IPS-NIHi11 (cell line): ENCODE measurements around the gene HDAC4.

Source experiments
- DNase-seq: peaks from one replicate; pipeline ENCODE4 v3.0.0; 2012; ENCODE audit warnings: mixed read lengths, low spot score

HDAC4 gene

GRCh38 chr2:239308661-239309397 is 92.0 kb downstream of the HDAC4 start:
- no peak for DNase-seq

- no peak for DNase-seq
Measured at GRCh38 chr2:239307921-239308613, 92.8 kb downstream of the HDAC4 start.

- DNase-seq = no peak
Measured at GRCh38 chr2:239307221-239307569, 93.6 kb downstream of the HDAC4 start.

GRCh38 chr2:239306274-239307220 is 94.3 kb downstream of the HDAC4 start:
- no peak for DNase-seq

GRCh38 chr2:239305771-239306170 is 95.0 kb downstream of the HDAC4 start:
- DNase-seq = no peak

- DNase-seq = no peak
Measured at GRCh38 chr2:239305222-239305575, 95.6 kb downstream of the HDAC4 start.

GRCh38 chr2:239304533-239305221 is 96.1 kb downstream of the HDAC4 start:
- DNase-seq = no peak

- DNase-seq = no peak
Measured at GRCh38 chr2:239303711-239304532, 96.9 kb downstream of the HDAC4 start.

GRCh38 chr2:239302808-239303557 is 97.8 kb downstream of the HDAC4 start:
- no peak for DNase-seq

GRCh38 chr2:239302083-239302807 is 98.6 kb downstream of the HDAC4 start:
- DNase-seq = no peak

- DNase-seq = no peak
Measured at GRCh38 chr2:239300871-239301735, 99.7 kb downstream of the HDAC4 start.

GRCh38 chr2:239300242-239300641 is 100.6 kb downstream of the HDAC4 start:
- DNase-seq = no peak

- DNase-seq = no peak
Measured at GRCh38 chr2:239299218-239299939, 101.4 kb downstream of the HDAC4 start.

- no peak for DNase-seq
Measured at GRCh38 chr2:239298116-239298804, 102.6 kb downstream of the HDAC4 start.

- DNase-seq = no peak
Measured at GRCh38 chr2:239297142-239298004, 103.4 kb downstream of the HDAC4 start.
